ENCODE results near the gene PPFIBP2.

- no peak for TF ChIP-seq CTCF (conservative IDR thresholded peaks at IDR 0.05)
- no peak for TF ChIP-seq ZFX (IDR thresholded peaks at IDR 0.05)
Measured at GRCh38 chr11:7692426-7692825, 178.6 kb downstream of the PPFIBP2 start.
